ENCODE data around the gene KCNN3.

The KCNN3 gene

GRCh38 chr1:154743526-154744036 is 126.5 kb downstream of the KCNN3 start:
- ChIA-PET CTCF (interaction anchor here (0.7 to 1.8 kb wide), 2 partner anchors 17 to 420 kb away, joined by 3 to 7 read pairs; no protein-coding TSS in a partner anchor), POLR2A (no interaction called here)
- no peak for TF ChIP-seq ZNF416 (tag by site-specific recombination; IDR thresholded peaks at IDR 0.05)
- TF ChIP-seq ZEB2 (tag by site-specific recombination; IDR thresholded peaks at IDR 0.05): no peak
- no peak for TF ChIP-seq ZNF544 (tag by site-specific recombination; IDR thresholded peaks at IDR 0.05)
- TF ChIP-seq ZNF335 (tag by site-specific recombination; conservative IDR thresholded peaks at IDR 0.05): no peak
- no peak for TF ChIP-seq HOXA7 (CRISPR knock-in tag; IDR thresholded peaks at IDR 0.05; ENCODE audit: borderline replicate concordance)
- no peak for TF ChIP-seq KLF9 (tag by site-specific recombination; IDR thresholded peaks at IDR 0.05; ENCODE audit: low read depth)
- TF ChIP-seq ZNF184 (tag by site-specific recombination; IDR thresholded peaks at IDR 0.05): no peak
- no peak for TF ChIP-seq TRIM28 (IDR thresholded peaks at IDR 0.05; ENCODE audit: borderline replicate concordance, low read length)
- TF ChIP-seq SP7 (tag by site-specific recombination; IDR thresholded peaks at IDR 0.05): no peak
- TF ChIP-seq ZNF76 (tag by site-specific recombination; IDR thresholded peaks at IDR 0.05; ENCODE audit: borderline replicate concordance, low read depth): no peak
- TF ChIP-seq ZNF701 (tag by site-specific recombination; IDR thresholded peaks at IDR 0.05): no peak
- TF ChIP-seq PRDM6 (tag by site-specific recombination; IDR thresholded peaks at IDR 0.05): no peak
- no peak for TF ChIP-seq KLF17 (tag by site-specific recombination; IDR thresholded peaks at IDR 0.05)
- TF ChIP-seq ZNF488 (tag by site-specific recombination; IDR thresholded peaks at IDR 0.05): no peak
- no peak for TF ChIP-seq ZNF341 (tag by site-specific recombination; IDR thresholded peaks at IDR 0.05; ENCODE audit: low read depth)
- no peak for TF ChIP-seq ZNF157 (tag by site-specific recombination; IDR thresholded peaks at IDR 0.05)
- no peak for TF ChIP-seq ZNF37A (tag by site-specific recombination; IDR thresholded peaks at IDR 0.05)
- no peak for TF ChIP-seq ZBTB8A (tag by site-specific recombination; IDR thresholded peaks at IDR 0.05)
- TF ChIP-seq KLF7 (tag by site-specific recombination; IDR thresholded peaks at IDR 0.05; ENCODE audit: borderline replicate concordance): no peak
- Histone ChIP-seq H3K4me3 (ENCODE audit: low read depth, low read length) (no peak overlapping the region), H3K27ac (ENCODE audit: extremely low read depth, low read depth, low read length) (no peak overlapping the region), H3K4me1 (ENCODE audit: control insufficient read depth, insufficient read depth, low read length) (no peaks in the 10 kb centered on the region), H3K9me3 (ENCODE audit: control insufficient read depth, insufficient read depth, low read depth, low read length) (no peaks in the 10 kb centered on the region), H3K36me3 (ENCODE audit: control insufficient read depth in 2 of 2, insufficient read depth in 1 of 2, low read length in 2 of 2) (no peaks in the 10 kb centered on the region)

GRCh38 chr1:154742606-154743005 is 127.5 kb downstream of the KCNN3 start:
- Histone ChIP-seq H3K4me1 (ENCODE audit: control insufficient read depth, insufficient read depth, low read length) (no peaks in the 10 kb centered on the region), H3K9me3 (ENCODE audit: control insufficient read depth, insufficient read depth, low read depth, low read length) (no peaks in the 10 kb centered on the region), H3K4me3 (ENCODE audit: low read depth, low read length) (no peak overlapping the region), H3K27ac (ENCODE audit: extremely low read depth, low read depth, low read length) (no peak overlapping the region), H3K36me3 (ENCODE audit: control insufficient read depth in 2 of 2, insufficient read depth in 1 of 2, low read length in 2 of 2) (no peaks in the 10 kb centered on the region)
- ChIA-PET CTCF (no interaction called here), POLR2A (no interaction called here)
- TF ChIP-seq ZBTB1 (tag by site-specific recombination; IDR thresholded peaks at IDR 0.05) (no peak), ZFP3 (tag by site-specific recombination; IDR thresholded peaks at IDR 0.05; ENCODE audit: low read depth) (no peak), ZNF280C (tag by site-specific recombination; IDR thresholded peaks at IDR 0.05) (no peak), ZNF596 (tag by site-specific recombination; IDR thresholded peaks at IDR 0.05) (no peak), KLF8 (tag by site-specific recombination; IDR thresholded peaks at IDR 0.05) (no peak), YY2 (tag by site-specific recombination; IDR thresholded peaks at IDR 0.05) (no peak)
